Progenitor cell of endocrine pancreas (in vitro differentiated cells): ENCODE measurements around the gene CSF2RB. TPM values are rescaled to one million over a fixed set of nuclear protein-coding genes. Genes with fewer than 3 reads are reported as not detected.

ENCODE experiments used
- DNase-seq: peaks from one replicate; pipeline ENCODE4 v3.0.0; 2021; ENCODE audit warnings: low spot score; ENCODE audit not compliant: unreplicated experiment
- H3K27ac Mint-ChIP-seq: 2 replicates; pipeline ENCODE4 v1.8.0; 2021; ENCODE audit warnings: mild to moderate bottlenecking, moderate library complexity, mixed read lengths
- H3K27me3 Mint-ChIP-seq: 2 replicates; pipeline ENCODE4 v1.8.0; 2021; ENCODE audit warnings: mixed read lengths
- H3K36me3 Mint-ChIP-seq: 2 replicates; pipeline ENCODE4 v1.8.0; 2022; ENCODE audit warnings: mixed read lengths; ENCODE audit not compliant: insufficient read depth
- H3K4me1 Mint-ChIP-seq: 2 replicates; pipeline ENCODE4 v1.8.0; 2021; ENCODE audit warnings: low read depth, mixed read lengths
- H3K4me3 Mint-ChIP-seq: 2 replicates; pipeline ENCODE4 v1.8.0; 2021; ENCODE audit warnings: low read depth, mild to moderate bottlenecking, moderate library complexity, mixed read lengths
- H3K9me3 Mint-ChIP-seq: 2 replicates; pipeline ENCODE4 v1.8.0; 2021; ENCODE audit warnings: low read depth, mixed read lengths
- total RNA-seq: library from RNA; stranded (reverse); gene quantifications from 2 replicates; pipeline ENCODE4 v1.2.1, GENCODE V29; 2021
- TF ChIP-seq, protein P1 (sequence below): fragments of 200-600 bp; sonication (generic); IDR thresholded peaks from one replicate; pipeline ENCODE4 v1.5.0; 2021; ENCODE audit warnings: antibody characterized with exemption, mild to moderate bottlenecking; ENCODE audit not compliant: unreplicated experiment

The CSF2RB gene
- total RNA-seq, 1 donor from 2014 or later: not detected

DNA sequence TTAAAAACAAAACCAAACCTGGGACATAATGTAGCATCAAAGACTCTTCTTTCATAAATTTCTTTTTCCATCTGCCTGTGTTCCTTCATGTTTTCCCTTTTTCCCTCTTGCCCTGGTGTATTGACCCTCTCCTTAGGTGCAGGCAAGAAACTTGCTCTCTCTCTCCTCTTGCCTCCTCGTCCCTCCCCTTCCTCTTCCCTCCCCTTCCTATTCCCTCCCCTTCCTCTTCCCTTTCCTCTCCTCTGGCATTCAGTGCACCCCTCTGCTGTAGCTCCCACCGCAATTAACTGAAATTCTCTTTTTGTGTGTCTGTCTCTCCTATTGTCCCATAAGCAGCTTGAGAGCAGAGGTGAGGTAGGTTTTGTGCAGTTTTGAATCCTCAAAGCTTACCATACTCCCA is 49.9 kb downstream of the CSF2RB start:
- H3K27ac Mint-ChIP-seq: no peak overlapping the region
- no peaks in the 10 kb centered on the region for H3K4me1 Mint-ChIP-seq
- H3K9me3 Mint-ChIP-seq: no peaks in the 10 kb centered on the region
- no peak overlapping the region for H3K4me3 Mint-ChIP-seq
- no peak for DNase-seq
- H3K36me3 Mint-ChIP-seq: no peaks in the 10 kb centered on the region
- H3K27me3 Mint-ChIP-seq: peaks cover 34% of the 10 kb centered on the region
- TF ChIP-seq, protein P1, sequence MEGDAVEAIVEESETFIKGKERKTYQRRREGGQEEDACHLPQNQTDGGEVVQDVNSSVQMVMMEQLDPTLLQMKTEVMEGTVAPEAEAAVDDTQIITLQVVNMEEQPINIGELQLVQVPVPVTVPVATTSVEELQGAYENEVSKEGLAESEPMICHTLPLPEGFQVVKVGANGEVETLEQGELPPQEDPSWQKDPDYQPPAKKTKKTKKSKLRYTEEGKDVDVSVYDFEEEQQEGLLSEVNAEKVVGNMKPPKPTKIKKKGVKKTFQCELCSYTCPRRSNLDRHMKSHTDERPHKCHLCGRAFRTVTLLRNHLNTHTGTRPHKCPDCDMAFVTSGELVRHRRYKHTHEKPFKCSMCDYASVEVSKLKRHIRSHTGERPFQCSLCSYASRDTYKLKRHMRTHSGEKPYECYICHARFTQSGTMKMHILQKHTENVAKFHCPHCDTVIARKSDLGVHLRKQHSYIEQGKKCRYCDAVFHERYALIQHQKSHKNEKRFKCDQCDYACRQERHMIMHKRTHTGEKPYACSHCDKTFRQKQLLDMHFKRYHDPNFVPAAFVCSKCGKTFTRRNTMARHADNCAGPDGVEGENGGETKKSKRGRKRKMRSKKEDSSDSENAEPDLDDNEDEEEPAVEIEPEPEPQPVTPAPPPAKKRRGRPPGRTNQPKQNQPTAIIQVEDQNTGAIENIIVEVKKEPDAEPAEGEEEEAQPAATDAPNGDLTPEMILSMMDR: no peak

DNA sequence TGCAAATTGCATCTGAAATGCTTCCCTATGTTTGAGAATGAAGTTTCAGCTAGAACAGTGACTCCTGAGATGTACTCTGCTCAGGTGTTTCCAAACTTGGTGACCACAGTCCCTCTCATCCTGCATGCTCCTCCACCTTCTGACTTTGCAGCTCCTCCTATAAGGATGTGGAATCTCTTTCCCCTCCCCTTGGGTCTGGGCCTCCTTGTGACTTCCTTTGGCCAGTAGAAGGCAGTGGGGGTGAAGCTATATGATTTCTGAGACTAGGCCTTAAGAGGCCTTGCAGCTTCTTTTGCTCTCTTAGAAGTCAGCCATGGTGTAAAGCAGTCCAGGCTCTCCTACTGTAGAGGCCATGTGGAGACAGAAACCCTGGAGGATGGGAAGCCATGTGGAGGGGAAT is 50.7 kb downstream of the CSF2RB start:
- DNase-seq: no peak
- Mint-ChIP-seq H3K27me3 (peaks cover 33% of the 10 kb centered on the region), H3K4me3 (no peak overlapping the region), H3K27ac (no peak overlapping the region), H3K9me3 (no peaks in the 10 kb centered on the region), H3K4me1 (no peaks in the 10 kb centered on the region), H3K36me3 (no peaks in the 10 kb centered on the region)
- TF ChIP-seq, protein P1: no peak

DNA sequence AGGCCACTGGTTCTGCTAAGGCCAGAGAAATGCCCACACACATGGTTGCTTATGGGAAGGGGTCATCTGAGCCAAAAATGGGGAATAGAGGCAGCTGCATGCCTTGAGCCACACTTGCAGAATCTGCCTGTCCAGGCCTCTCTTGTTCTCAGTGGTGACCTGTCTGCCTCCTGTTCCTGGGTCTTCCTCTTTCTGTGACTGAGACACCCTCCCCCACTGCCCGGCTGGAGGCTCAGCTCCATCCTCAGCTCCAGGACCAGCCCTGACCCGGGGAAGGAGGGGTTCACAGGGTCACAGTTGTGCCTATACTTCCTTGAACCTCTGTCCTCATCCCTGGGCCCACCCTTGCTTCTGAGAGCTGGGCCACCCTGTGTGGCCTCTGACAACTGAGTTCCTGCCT is 52.3 kb downstream of the CSF2RB start:
- Mint-ChIP-seq H3K27ac (no peak overlapping the region), H3K36me3 (no peaks in the 10 kb centered on the region), H3K27me3 (peaks cover 19% of the 10 kb centered on the region), H3K4me1 (no peaks in the 10 kb centered on the region), H3K4me3 (no peak overlapping the region), H3K9me3 (no peaks in the 10 kb centered on the region)
- no peak for DNase-seq
- TF ChIP-seq, protein P1: no peak

DNA sequence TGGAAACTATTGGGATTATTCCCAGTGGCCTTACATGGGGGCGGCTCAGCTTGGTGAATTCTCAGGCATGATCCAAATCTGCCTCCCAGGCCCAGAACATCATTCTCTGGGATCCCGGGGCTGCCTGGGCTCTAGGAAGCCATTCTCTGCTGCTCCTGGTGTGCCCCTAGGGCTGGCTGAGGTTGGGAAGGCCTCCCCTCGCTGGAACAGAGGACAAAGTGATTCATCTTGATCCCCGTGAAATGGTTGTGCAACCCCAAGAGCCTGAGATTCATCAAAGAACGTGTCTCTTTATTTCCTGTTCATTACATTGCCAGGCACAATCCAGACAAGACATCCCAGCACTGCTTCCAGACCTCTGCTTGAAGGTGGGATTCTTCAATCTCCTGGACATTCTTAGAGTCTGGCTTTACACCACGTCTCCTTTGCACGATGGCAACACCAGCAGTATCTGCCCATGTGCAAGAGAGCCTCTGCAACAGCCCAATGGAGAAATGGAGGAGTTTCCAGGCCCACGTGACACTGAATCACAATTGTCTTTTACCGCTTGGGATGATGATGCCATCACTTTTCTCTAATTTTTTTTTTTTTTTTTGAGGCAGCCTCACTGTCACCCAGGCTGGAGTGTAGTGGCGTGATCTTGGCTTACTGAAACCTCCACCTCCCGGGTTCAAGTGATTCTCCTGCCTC is 53.6 kb downstream of the CSF2RB start:
- DNase-seq: no peak
- no peaks in the 10 kb centered on the region for H3K36me3 Mint-ChIP-seq
- H3K27ac Mint-ChIP-seq: no peak overlapping the region
- H3K27me3 Mint-ChIP-seq: peaks cover 15% of the 10 kb centered on the region
- TF ChIP-seq, protein P1: no peak
- no peaks in the 10 kb centered on the region for H3K4me1 Mint-ChIP-seq
- no peak overlapping the region for H3K4me3 Mint-ChIP-seq
- H3K9me3 Mint-ChIP-seq: no peaks in the 10 kb centered on the region

DNA sequence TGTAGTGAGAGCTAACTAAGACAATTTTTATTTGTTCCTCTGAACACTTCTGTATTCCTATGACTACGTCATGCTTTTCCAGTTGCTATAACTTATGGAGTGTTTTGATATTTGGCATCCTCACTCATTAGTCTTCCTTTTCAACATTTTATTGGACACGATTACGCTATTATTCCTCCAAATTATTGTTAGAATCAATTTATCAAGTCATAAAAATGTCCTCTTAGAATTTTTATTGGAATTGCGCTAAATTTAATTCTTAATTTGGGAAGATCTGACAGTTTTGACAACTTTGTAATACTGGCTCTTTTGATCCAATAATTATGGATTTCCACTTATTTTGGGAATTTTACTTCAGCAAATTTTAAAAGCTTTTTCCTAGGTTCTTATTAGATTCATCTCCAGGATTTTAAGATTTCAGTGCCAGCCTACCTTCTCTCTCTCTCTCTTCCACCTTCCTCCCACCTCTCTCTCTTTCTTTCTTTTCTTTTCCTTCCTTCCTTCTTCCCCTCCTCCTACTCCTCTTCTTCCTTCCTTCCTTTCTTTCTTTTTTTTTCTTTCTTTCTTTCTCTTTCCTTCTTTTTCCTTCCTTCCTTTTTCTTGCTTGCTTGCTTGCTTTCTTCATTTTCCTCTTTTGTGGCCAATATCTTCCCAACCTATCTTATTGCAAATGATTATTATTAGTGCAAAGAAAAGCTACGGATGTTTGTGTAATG is 55.0 kb downstream of the CSF2RB start:
- Mint-ChIP-seq H3K36me3 (no peaks in the 10 kb centered on the region), H3K27me3 (peaks cover 17% of the 10 kb centered on the region)

More for the DNA sequence above, 55.0 kb downstream of the CSF2RB start:
- H3K4me3 Mint-ChIP-seq: no peak overlapping the region
- DNase-seq: no peak
- no peak overlapping the region for H3K27ac Mint-ChIP-seq
- no peaks in the 10 kb centered on the region for H3K9me3 Mint-ChIP-seq
- H3K4me1 Mint-ChIP-seq: no peaks in the 10 kb centered on the region
- TF ChIP-seq, protein P1: no peak
